Measurements from ENCODE around the gene ZNF532.

ZNF532 gene

GRCh38 chr18:58992301-58993231 is 127.9 kb downstream of the ZNF532 start:
- no peak overlapping the region for H3K27ac ChIP-seq
- TF ChIP-seq CTCF (conservative IDR thresholded peaks at IDR 0.05): no peak

DNA sequence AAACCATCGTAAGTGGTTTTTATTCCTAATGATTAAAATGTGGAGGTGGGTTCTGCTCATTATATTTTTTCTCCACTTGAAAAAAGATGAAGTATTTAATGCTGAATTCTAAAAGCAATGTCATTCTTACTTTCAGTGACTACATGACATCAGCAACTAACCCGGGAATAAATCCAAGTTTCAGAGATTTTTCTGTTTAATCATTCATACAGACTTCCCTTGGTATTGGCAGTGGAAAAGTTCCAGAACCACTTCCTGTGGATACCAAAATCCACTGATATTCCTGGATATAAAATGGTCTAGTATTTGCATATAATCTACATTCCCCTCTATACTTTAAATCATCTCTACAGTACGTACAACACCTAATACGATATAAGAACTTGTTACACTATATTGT is 128.6 kb downstream of the ZNF532 start:
- H3K27ac ChIP-seq: no peak overlapping the region
- TF ChIP-seq CTCF (conservative IDR thresholded peaks at IDR 0.05): no peak

GRCh38 chr18:58995663-58996062 is 131.0 kb downstream of the ZNF532 start:
- no peak for TF ChIP-seq CTCF (conservative IDR thresholded peaks at IDR 0.05)
- H3K27ac ChIP-seq: no peak overlapping the region; the same call in 1 of the 2 replicates

DNA sequence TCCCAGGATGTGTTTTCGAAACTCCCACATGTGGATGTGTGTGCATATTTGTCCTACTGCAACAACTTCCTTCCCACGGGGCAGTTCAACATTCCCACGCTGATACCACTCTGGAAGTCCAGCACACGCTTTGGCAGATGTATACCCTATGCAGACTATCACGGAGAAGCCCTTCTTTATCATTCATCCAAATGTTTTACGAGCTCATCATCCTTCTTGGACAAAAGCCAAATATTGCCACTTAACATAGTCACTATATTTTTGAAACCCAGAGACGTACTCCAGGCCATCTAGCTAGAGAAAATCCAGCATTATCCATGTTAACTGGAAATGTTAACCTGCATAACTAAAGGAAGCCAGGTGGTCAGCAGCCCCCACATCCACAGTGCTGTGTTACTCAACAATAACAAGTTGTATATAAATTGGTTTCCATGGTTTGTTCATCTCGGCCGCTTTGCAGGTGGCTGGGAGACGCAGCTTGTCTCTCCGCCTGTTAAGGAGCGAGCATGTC is 131.5 kb downstream of the ZNF532 start:
- peak overlapping the region; percentile 3; the same call in 1 of the 2 replicates for H3K27ac ChIP-seq
- no peak for TF ChIP-seq CTCF (conservative IDR thresholded peaks at IDR 0.05)

DNA sequence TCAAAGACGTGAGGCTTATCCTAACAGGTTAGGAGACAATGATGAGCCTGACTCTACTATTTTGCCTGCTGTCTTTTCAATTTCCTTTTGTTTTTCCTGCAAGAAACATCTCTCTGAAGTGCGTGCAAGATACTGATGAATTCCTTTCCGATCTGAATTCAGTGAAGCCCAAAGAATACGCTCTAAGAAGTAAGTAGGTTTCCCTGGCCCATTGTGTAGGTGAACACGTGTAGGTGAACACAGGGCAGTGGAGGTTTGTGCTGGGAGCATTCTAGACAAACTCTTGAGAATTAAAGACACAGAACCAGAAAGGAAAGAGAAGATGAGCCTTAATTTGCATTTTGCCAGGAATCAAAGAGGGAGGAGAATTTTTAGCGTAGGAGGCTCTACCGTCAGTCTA is 132.0 kb downstream of the ZNF532 start:
- no peak for TF ChIP-seq CTCF (conservative IDR thresholded peaks at IDR 0.05)
- peak overlapping the region; percentile 3; the same call in 1 of the 2 replicates for H3K27ac ChIP-seq

- TF ChIP-seq CTCF (conservative IDR thresholded peaks at IDR 0.05): no peak
- no peak overlapping the region for H3K27ac ChIP-seq
Measured at GRCh38 chr18:58997811-58998337, 133.2 kb downstream of the ZNF532 start.

DNA sequence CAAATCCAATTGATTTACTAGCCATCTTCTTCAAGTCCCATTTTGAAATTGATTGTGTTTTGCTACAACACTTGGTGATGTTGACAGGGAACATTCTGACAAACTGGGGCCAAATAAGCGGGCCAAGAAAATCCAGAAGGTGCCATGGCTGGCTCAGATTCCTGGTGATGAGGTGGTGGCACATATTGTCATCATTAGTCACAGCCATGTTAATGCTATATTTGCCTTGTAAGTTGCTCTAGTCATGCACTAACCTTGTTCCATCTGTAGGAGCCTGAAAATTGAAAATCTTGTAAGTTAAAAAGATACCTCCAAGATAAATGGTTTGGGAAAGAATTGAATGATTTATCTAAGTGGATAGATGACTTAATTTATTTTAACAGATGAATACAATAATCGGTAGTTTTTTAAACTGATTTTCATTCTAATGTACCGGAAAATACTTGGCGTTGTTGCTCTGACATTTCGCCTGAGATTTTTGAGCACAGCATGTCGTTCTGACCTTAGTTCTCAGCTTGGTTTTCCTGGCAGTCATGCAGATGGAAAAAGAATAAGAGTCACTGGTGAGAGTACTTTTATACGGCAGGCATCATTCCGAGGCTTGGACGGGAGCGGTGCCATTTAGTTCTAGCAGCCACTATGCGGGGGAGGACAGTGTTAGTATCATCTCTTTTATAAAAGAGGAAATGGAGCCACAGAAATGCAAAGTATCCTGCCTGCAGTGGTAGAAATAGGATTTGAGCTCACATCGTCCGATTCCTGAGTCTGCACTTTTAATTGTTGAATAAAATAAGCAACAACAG is 133.9 kb downstream of the ZNF532 start:
- no peak for TF ChIP-seq CTCF (conservative IDR thresholded peaks at IDR 0.05)
- no peak overlapping the region for H3K27ac ChIP-seq
